H1 (cell line): ENCODE measurements around the gene ADCY5.

Experiments
- CHD2 ChIP-seq: IDR thresholded peaks from 2 replicates; pipeline ENCODE4 v1.6.1; 2012; ENCODE audit warnings: low read length, improper control_type of control experiment
- EP300 ChIP-seq, 2 experiments: IDR thresholded peaks; 1 replicate in 1 of 2; 2 replicates in 1 of 2; pipeline ENCODE4 v1.6.1; 2011 to 2012; ENCODE audit warnings: low read depth in 2 of 2, low read length in 2 of 2, mild to moderate bottlenecking in 2 of 2, borderline replicate concordance in 1 of 2, inconsistent platforms in 1 of 2, moderate library complexity in 1 of 2
- GABPA ChIP-seq: IDR thresholded peaks from 2 replicates; pipeline ENCODE4 v1.6.1; 2011; ENCODE audit warnings: mild to moderate bottlenecking, low read length, moderate library complexity, borderline replicate concordance; ENCODE audit not compliant: insufficient read depth
- POLR2AphosphoS5 ChIP-seq: IDR thresholded peaks from 2 replicates; pipeline ENCODE4 v1.6.1; 2011; ENCODE audit warnings: low read depth, low read length
- TF ChIP-seq, protein P1 (sequence below), 3 experiments: IDR thresholded peaks; 1 replicate in 2 of 3; 2 replicates in 1 of 3; pipeline versions ENCODE4 v1.5.1 to v1.6.1; 2011; ENCODE audit warnings: low read length in 3 of 3, mild to moderate bottlenecking in 3 of 3, inconsistent platforms in 2 of 3, low read depth in 1 of 3, moderate library complexity in 1 of 3; ENCODE audit not compliant: insufficient read depth in 1 of 3; ENCODE audit errors: control extremely low read depth in 1 of 3

DNA sequence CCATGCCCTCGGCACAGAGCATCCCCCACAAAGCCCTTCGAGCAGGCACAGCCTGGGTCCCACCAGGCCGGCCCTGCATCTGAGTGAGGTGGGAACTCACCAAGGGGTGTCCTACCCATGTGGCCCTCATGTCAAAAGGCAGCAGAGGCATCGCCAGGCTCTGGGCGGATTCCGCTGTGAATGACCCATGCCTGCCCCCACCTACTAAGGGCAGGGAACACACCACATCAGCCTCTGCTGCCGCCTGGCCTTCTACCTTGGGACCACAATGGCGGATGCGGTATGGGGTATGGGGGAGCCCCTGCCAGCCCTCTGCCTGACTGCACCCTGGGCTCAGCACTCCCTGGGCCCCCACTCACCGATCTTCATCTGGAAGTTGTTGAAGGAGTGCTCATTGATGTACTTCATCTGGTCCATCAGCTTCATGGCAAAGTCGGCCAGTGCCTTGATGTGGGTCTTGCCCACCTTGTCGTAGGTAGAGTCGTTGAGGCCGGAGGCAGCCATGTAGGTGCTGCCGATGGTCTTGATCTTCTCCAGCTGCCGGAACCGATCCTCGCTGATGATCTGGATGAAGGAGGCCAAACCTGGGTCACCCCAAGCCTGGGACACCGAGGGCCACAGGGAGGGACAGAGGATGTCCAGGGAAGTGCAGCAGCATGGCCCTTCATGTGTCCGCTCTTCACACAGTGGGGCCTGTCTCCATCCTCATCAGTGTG lies 159.3 kb downstream of the ADCY5 start:
- TF ChIP-seq GABPA (no peak), EP300 (IDR thresholded peaks at IDR 0.05; ENCODE audit: borderline replicate concordance in 1 of 2, low read depth in 2 of 2, low read length in 2 of 2) (no peak), CHD2 (no peak), POLR2AphosphoS5 (no peak)
- TF ChIP-seq, protein P1, sequence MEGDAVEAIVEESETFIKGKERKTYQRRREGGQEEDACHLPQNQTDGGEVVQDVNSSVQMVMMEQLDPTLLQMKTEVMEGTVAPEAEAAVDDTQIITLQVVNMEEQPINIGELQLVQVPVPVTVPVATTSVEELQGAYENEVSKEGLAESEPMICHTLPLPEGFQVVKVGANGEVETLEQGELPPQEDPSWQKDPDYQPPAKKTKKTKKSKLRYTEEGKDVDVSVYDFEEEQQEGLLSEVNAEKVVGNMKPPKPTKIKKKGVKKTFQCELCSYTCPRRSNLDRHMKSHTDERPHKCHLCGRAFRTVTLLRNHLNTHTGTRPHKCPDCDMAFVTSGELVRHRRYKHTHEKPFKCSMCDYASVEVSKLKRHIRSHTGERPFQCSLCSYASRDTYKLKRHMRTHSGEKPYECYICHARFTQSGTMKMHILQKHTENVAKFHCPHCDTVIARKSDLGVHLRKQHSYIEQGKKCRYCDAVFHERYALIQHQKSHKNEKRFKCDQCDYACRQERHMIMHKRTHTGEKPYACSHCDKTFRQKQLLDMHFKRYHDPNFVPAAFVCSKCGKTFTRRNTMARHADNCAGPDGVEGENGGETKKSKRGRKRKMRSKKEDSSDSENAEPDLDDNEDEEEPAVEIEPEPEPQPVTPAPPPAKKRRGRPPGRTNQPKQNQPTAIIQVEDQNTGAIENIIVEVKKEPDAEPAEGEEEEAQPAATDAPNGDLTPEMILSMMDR (IDR thresholded peaks at IDR 0.05; ENCODE audit: control extremely low read depth in 1 of 3, insufficient read depth in 1 of 3, low read depth in 1 of 3, low read length in 3 of 3), result no peak
